ENCODE data around the gene WRNIP1.

DNA sequence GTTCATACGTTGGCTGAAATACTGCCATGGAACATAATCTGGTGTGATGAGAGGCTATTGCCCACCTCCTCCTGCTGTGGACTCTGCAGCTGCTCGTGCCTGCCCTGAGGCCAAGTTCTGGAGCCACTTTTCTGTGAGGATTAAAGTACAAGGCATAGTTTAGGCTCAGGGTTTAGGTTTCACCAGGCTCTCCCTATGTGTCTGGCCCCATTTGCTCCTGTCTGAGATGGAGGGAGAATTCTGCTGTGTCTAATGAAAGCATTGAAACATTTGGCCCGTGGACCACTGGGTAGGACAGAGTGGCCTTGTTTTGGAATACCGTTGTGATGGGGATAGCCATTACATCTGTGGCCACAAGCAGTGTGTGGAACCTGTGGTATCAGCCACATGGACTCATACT lies 5.9 kb downstream of the WRNIP1 start:
- TF ChIP-seq POLR2A (IDR thresholded peaks at IDR 0.05) (no peak), CTCF (IDR thresholded peaks at IDR 0.05) (no peak)

All from uterus (tissue), 2 donors.